ENCODE data around the gene RAD51D.

RAD51D gene

GRCh38 chr17:35089586-35090296, 29.9 kb downstream of the RAD51D start:
- DNase-seq: no peak

GRCh38 chr17:35088881-35089585, 30.6 kb downstream of the RAD51D start:
- peak; percentile 59 for DNase-seq

- DNase-seq: no peak
Observed at GRCh38 chr17:35088356-35088880, 31.2 kb downstream of the RAD51D start.

- no peak for DNase-seq
Observed at GRCh38 chr17:35087731-35088355, 31.8 kb downstream of the RAD51D start.

GRCh38 chr17:35086931-35087573, 32.6 kb downstream of the RAD51D start:
- no peak for DNase-seq

GRCh38 chr17:35086164-35086563, 33.5 kb downstream of the RAD51D start:
- DNase-seq: no peak

- no peak for DNase-seq
Observed at GRCh38 chr17:35084987-35085386, 34.7 kb downstream of the RAD51D start.

GRCh38 chr17:35083071-35083470, 36.6 kb downstream of the RAD51D start:
- DNase-seq: no peak

GRCh38 chr17:35082073-35082657, 37.5 kb downstream of the RAD51D start:
- DNase-seq: no peak

GRCh38 chr17:35081638-35082037, 38.0 kb downstream of the RAD51D start:
- no peak for DNase-seq

GRCh38 chr17:35080536-35080935, 39.1 kb downstream of the RAD51D start:
- DNase-seq: no peak

GRCh38 chr17:35079547-35080423, 39.9 kb downstream of the RAD51D start:
- no peak for DNase-seq

- DNase-seq: no peak
Observed at GRCh38 chr17:35076874-35077273, 42.8 kb downstream of the RAD51D start.

- no peak for DNase-seq
Observed at GRCh38 chr17:35074711-35075707, 44.7 kb downstream of the RAD51D start.

- DNase-seq: no peak
Observed at GRCh38 chr17:35073991-35074627, 45.6 kb downstream of the RAD51D start.

- no peak for DNase-seq
Observed at GRCh38 chr17:35073183-35073790, 46.4 kb downstream of the RAD51D start.

GRCh38 chr17:35069311-35069710, 50.3 kb downstream of the RAD51D start:
- DNase-seq: no peak

- DNase-seq: no peak
Observed at GRCh38 chr17:35068249-35068648, 51.4 kb downstream of the RAD51D start.

GRCh38 chr17:35065880-35066279, 53.8 kb downstream of the RAD51D start:
- DNase-seq: no peak

All from NCI-H1417 treated with DMSO at 0.1 percent for 48 hours (cell line).